PC-3 (cell line): ENCODE measurements around the gene LRP5.

Experiments used
- CTCF ChIP-seq: fragments of 300-600 bp; sonication (generic); conservative IDR thresholded peaks from 2 replicates; pipeline ENCODE4 v1.5.1; 2017; ENCODE audit warnings: antibody characterized with exemption, low read depth, mild to moderate bottlenecking, low read length
- EZH2phosphoT487 ChIP-seq: fragments of 300-600 bp; sonication (generic); IDR thresholded peaks from 2 replicates; pipeline ENCODE4 v1.6.1; 2018; ENCODE audit warnings: mild to moderate bottlenecking, antibody characterized with exemption, low read length, borderline replicate concordance

- TF ChIP-seq CTCF (no peak), EZH2phosphoT487 (no peak)
Measured at GRCh38 chr11:68315171-68315920, 3.0 kb downstream of the LRP5 start.
